Left ventricle myocardium inferior (tissue), 1 donor: Measurements from ENCODE around the gene ADARB1. TPM values are rescaled to one million over a fixed set of nuclear protein-coding genes. Genes with fewer than 3 reads are reported as not detected.

Experiments
- DNase-seq: peaks from one replicate; pipeline ENCODE4 v3.0.0-alpha.2; 2020
- H3K27ac ChIP-seq: fragments of 200-600 bp; replicated peaks from 2 replicates; pipeline ENCODE4 v1.8.0; 2021
- H3K27me3 ChIP-seq: fragments of 200-600 bp; 2 replicates; pipeline ENCODE4 v1.8.0; 2021; ENCODE audit warnings: low read depth
- H3K36me3 ChIP-seq: fragments of 200-600 bp; 2 replicates; pipeline ENCODE4 v1.8.0; 2021
- H3K4me1 ChIP-seq: fragments of 200-600 bp; 2 replicates; pipeline ENCODE4 v1.8.0; 2021
- H3K4me3 ChIP-seq: fragments of 200-600 bp; 2 replicates; pipeline ENCODE4 v1.8.0; 2021; ENCODE audit warnings: mild to moderate bottlenecking, moderate library complexity
- H3K9me3 ChIP-seq: fragments of 200-600 bp; replicated peaks from 2 replicates; pipeline ENCODE4 v1.8.0; 2021
- CTCF ChIP-seq: fragments of 200-600 bp; IDR thresholded peaks from 2 replicates; pipeline ENCODE4 v1.8.0; 2021; ENCODE audit warnings: antibody characterized with exemption, mild to moderate bottlenecking, borderline replicate concordance
- intact Hi-C: fragments of 100-400 bp; cut with micrococcal nuclease; formaldehyde crosslinking; loops from one replicate; pipeline ENCODE4 v1.11.0; 2022
- total RNA-seq: library from RNA; stranded (reverse); fragmentation: NEBNext Ultra II Directional; extraction: Animal tissue kit (Norgen Biotek cat#: 25700); gene quantifications from one replicate; pipeline ENCODE4 v1.2.1, GENCODE V29; 2021
- donor health status: DM: no; HTN: yes; CAD: no; lungs with severe emphysema.

Gene ADARB1
- total RNA-seq, 1 donor from 2014 or later, result 15.5 TPM

- no peak for TF ChIP-seq CTCF
- Histone ChIP-seq H3K4me3 (no peak overlapping the region), H3K27ac (no peak overlapping the region), H3K36me3 (peaks cover 97% of the 10 kb centered on the region), H3K9me3 (peaks cover 48% of the 10 kb centered on the region), H3K4me1 (no peaks in the 10 kb centered on the region), H3K27me3 (no peaks in the 10 kb centered on the region)
- intact Hi-C loops, result no loop called here
- no peak for DNase-seq
Observed at GRCh38 chr21:45186709-45187108, 112.3 kb downstream of the ADARB1 start.

GRCh38 chr21:45187646-45188045, 113.3 kb downstream of the ADARB1 start:
- Histone ChIP-seq H3K9me3 (peaks cover 48% of the 10 kb centered on the region), H3K27ac (no peak overlapping the region), H3K36me3 (peaks cover 95% of the 10 kb centered on the region), H3K4me1 (no peaks in the 10 kb centered on the region), H3K4me3 (no peak overlapping the region), H3K27me3 (no peaks in the 10 kb centered on the region)
- intact Hi-C loops, result no loop called here
- DNase-seq, result no peak
- TF ChIP-seq CTCF, result no peak

- intact Hi-C loops, result no loop called here
- no peaks in the 10 kb centered on the region for H3K4me1 ChIP-seq
- peaks cover 90% of the 10 kb centered on the region for H3K36me3 ChIP-seq
- no peak overlapping the region for H3K4me3 ChIP-seq
- TF ChIP-seq CTCF, result no peak
- H3K27me3 ChIP-seq, result no peaks in the 10 kb centered on the region
- peaks cover 48% of the 10 kb centered on the region for H3K9me3 ChIP-seq
- no peak overlapping the region for H3K27ac ChIP-seq
- no peak for DNase-seq
Observed at GRCh38 chr21:45190013-45190412, 115.6 kb downstream of the ADARB1 start.

- Histone ChIP-seq H3K4me1 (no peaks in the 10 kb centered on the region), H3K27me3 (no peaks in the 10 kb centered on the region), H3K4me3 (no peak overlapping the region), H3K9me3 (peaks cover 34% of the 10 kb centered on the region), H3K36me3 (peaks cover 74% of the 10 kb centered on the region), H3K27ac (no peak overlapping the region)
- TF ChIP-seq CTCF, result no peak
- no peak for DNase-seq
- intact Hi-C loops, result no loop called here
Observed at GRCh38 chr21:45192332-45192731, 118.0 kb downstream of the ADARB1 start.

GRCh38 chr21:45196620-45197019, 122.2 kb downstream of the ADARB1 start:
- Histone ChIP-seq H3K27ac (no peak overlapping the region), H3K4me3 (no peak overlapping the region), H3K27me3 (no peaks in the 10 kb centered on the region), H3K4me1 (no peaks in the 10 kb centered on the region), H3K36me3 (peaks cover 37% of the 10 kb centered on the region), H3K9me3 (no peaks in the 10 kb centered on the region)
- intact Hi-C loops, result no loop called here
- DNase-seq, result no peak
- TF ChIP-seq CTCF, result no peak

- no peaks in the 10 kb centered on the region for H3K9me3 ChIP-seq
- no peak for DNase-seq
- intact Hi-C loops, result no loop called here
- H3K27ac ChIP-seq, result no peak overlapping the region
- no peak overlapping the region for H3K4me3 ChIP-seq
- no peak for TF ChIP-seq CTCF
- H3K27me3 ChIP-seq, result no peaks in the 10 kb centered on the region
- peaks cover 26% of the 10 kb centered on the region for H3K36me3 ChIP-seq
- H3K4me1 ChIP-seq, result no peaks in the 10 kb centered on the region
Observed at GRCh38 chr21:45199201-45199600, 124.8 kb downstream of the ADARB1 start.
